Coronary artery (tissue), 2 donors: ENCODE results near the gene KCNIP1.

Experiments
- DNase-seq: peaks from one replicate; pipeline ENCODE4 v3.0.0-alpha.2; 2017; ENCODE audit warnings: low spot score
- H3K27ac ChIP-seq, 2 donors: fragments of 200-600 bp; sonication (generic); one replicate each; pipeline ENCODE4 v1.5.1; 2016 to 2019
- H3K4me3 ChIP-seq: fragments of 200-600 bp; sonication (generic); 2 replicates; pipeline ENCODE4 v1.5.1; 2016; ENCODE audit warnings: mild to moderate bottlenecking, moderate library complexity
- TF ChIP-seq, protein P1 (sequence below): fragments of 200-600 bp; sonication (generic); IDR thresholded peaks from one replicate; pipeline ENCODE4 v1.5.1; 2019; ENCODE audit warnings: antibody characterized with exemption

Gene KCNIP1

GRCh38 chr5:170513856-170514525 is 10.2 kb downstream of the KCNIP1 start:
- TF ChIP-seq, protein P1, sequence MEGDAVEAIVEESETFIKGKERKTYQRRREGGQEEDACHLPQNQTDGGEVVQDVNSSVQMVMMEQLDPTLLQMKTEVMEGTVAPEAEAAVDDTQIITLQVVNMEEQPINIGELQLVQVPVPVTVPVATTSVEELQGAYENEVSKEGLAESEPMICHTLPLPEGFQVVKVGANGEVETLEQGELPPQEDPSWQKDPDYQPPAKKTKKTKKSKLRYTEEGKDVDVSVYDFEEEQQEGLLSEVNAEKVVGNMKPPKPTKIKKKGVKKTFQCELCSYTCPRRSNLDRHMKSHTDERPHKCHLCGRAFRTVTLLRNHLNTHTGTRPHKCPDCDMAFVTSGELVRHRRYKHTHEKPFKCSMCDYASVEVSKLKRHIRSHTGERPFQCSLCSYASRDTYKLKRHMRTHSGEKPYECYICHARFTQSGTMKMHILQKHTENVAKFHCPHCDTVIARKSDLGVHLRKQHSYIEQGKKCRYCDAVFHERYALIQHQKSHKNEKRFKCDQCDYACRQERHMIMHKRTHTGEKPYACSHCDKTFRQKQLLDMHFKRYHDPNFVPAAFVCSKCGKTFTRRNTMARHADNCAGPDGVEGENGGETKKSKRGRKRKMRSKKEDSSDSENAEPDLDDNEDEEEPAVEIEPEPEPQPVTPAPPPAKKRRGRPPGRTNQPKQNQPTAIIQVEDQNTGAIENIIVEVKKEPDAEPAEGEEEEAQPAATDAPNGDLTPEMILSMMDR: no peak
- H3K4me3 ChIP-seq: no peak overlapping the region
- DNase-seq: no peak
- no peak overlapping the region for H3K27ac ChIP-seq

- no peak overlapping the region for H3K4me3 ChIP-seq
- no peak overlapping the region for H3K27ac ChIP-seq
- no peak for DNase-seq
- TF ChIP-seq, protein P1: no peak
Measured at GRCh38 chr5:170517411-170517810, 13.6 kb downstream of the KCNIP1 start.

DNA sequence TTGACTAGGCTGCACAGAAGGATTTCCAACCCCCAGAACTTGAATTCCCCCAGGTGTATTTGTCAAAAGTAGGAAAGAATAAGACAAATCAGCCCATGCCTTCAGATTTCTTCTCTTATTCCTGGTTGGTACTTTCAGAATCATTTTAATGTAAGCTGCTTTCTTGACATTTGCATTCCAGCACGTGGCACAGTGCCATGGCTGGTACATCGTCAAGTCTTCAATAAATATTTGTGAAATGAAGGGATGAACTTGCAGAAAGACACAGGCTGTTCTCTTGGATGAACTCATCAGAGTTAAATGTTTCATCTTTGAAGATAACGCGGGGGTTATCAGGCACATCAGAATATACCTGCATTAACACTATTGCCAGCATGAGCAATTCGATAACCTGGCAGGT is 14.5 kb downstream of the KCNIP1 start:
- Histone ChIP-seq H3K4me3 (no peak overlapping the region), H3K27ac (no peak overlapping the region)
- no peak for DNase-seq
- TF ChIP-seq, protein P1: no peak

DNA sequence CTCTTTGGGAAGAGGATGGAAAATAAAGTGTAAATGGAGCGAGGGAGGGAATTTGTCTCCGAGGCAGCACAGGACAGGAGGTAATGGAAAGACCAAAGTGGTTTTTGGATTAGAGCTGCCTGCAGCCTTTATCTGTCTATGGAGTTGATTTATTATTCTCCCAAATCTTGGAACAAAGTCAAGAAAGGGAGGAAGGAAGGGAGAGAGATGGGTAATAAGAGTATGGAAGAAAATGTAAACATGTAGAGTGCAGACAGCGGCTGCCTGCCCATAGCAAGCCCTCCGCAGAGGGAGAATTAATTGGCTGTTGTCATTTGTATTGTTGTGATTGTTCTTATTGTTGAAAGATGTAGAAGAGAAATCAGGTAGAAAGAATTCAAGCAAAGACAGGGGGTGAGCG is 15.7 kb downstream of the KCNIP1 start:
- DNase-seq: no peak
- Histone ChIP-seq H3K4me3 (no peak overlapping the region), H3K27ac (no peak overlapping the region)
- TF ChIP-seq, protein P1: no peak

DNA sequence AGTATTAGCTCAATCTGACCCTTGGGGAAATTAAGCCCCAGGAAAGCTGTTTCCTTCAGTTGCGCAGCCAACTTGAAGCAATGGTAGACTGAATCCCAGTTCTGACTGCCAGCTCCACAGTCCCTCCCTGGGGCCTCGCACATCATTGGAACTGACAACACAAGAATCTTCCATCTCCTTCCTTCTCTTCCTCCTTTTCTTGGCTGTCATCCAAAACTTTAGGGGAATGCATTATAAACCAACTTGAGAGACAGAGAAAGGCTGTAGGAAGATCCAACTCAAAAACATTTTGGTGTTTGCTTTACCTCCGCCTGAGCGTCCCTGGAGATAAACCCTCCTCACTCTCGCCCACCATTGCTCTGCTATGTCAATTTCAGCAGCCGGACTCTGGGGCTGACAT is 16.6 kb downstream of the KCNIP1 start:
- DNase-seq: no peak
- H3K27ac ChIP-seq: no peak overlapping the region
- TF ChIP-seq, protein P1: no peak
- H3K4me3 ChIP-seq: no peak overlapping the region

DNA sequence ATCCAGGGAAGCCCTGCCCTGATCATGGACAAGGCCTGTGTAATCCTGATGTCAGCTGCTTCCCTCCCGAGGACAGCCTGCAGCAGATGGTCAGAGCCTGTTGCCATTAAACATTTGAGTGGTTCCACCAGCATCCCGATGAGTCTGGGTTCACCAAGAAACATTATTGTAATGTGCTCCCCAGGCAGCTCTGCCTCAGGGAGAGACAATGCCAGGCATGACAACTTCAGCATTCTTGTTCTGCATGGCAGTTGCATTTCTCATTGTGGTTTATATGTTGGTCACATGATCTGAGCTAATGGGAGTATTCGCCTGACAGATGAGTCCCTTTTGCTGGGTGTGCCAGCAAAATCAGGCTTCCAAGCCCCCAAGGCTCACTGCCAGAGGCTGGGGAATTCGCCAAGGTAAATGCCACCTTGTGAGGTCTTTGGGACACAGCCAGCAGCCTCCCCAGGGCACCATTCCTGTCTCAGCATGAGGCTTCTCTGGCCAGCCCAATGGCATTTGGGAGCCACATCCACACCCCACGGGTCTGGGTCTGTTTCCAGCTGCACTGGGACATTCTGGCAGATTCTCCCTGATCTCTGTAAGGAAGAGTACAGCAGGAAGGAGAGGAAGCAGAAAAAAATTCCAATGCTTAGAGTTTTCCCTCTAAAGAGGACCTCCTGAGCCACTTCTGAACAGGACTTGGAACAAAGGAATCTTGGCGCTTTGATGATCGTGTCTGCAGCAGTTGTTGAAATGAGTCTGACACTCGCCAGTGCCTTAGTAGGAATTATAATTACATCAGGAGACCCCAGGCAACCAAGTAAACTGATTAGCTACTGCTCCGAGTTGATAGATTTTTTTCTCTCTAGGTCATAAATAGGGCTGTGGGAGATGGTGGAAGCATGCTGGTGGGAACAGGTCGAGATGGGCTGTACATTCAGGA is 18.7 kb downstream of the KCNIP1 start:
- DNase-seq: no peak
- TF ChIP-seq, protein P1: no peak
- Histone ChIP-seq H3K4me3 (no peak overlapping the region), H3K27ac (no peak overlapping the region)

- DNase-seq: no peak
- no peak overlapping the region for H3K27ac ChIP-seq
Measured at GRCh38 chr5:170523142-170523551, 19.3 kb downstream of the KCNIP1 start.

More at GRCh38 chr5:170523142-170523551, 19.3 kb downstream of the KCNIP1 start:
- no peak overlapping the region for H3K4me3 ChIP-seq
- TF ChIP-seq, protein P1: no peak
